Right lobe of liver (tissue), 6 donors: ENCODE measurements around the gene CAMTA1. TPM values are rescaled to one million over a fixed set of nuclear protein-coding genes. Genes with fewer than 3 reads are reported as not detected.

Experiments used
- ATAC-seq, 4 donors: fragments of 200-7000 bp; cut with Tn5 transposase; one replicate each; pipeline ENCODE4 v1.9.1; 2020; ENCODE audit warnings: mild to moderate bottlenecking in 4 of 4, moderate library complexity in 4 of 4
- DNase-seq, 3 donors: peaks; one replicate each; pipeline ENCODE4 v3.0.0-alpha.2; 2020
- H3K27ac ChIP-seq, 3 donors: fragments of 200-600 bp; one replicate each; pipeline ENCODE4 v1.8.0; 2022
- H3K27me3 ChIP-seq, 2 donors: fragments of 200-600 bp; one replicate each; pipeline ENCODE4 v1.8.0; 2022
- H3K36me3 ChIP-seq, 4 donors: fragments of 200-600 bp; sonication (generic) in 1 of 4; one replicate each; pipeline versions ENCODE4 v1.5.1 to v1.8.0; 2017 to 2022; ENCODE audit warnings: control low read depth in 1 of 4
- H3K4me1 ChIP-seq, 4 donors: fragments of 200-600 bp; sonication (generic) in 1 of 4; one replicate each; pipeline versions ENCODE4 v1.5.1 to v1.8.0; 2017 to 2022; ENCODE audit warnings: control low read depth in 1 of 4
- H3K4me3 ChIP-seq, 3 donors: fragments of 200-600 bp; one replicate each; pipeline ENCODE4 v1.8.0; 2022
- H3K9me3 ChIP-seq, 4 donors: fragments of 200-600 bp; sonication (generic) in 1 of 4; one replicate each; pipeline versions ENCODE4 v1.5.1 to v1.8.0; 2017 to 2022; ENCODE audit warnings: control low read depth in 1 of 4
- POLR2A ChIP-seq: fragments of 450-650 bp; IDR thresholded peaks from one replicate; pipeline ENCODE4 v1.6.1; 2017; ENCODE audit warnings: antibody characterized with exemption, mild to moderate bottlenecking
- WGBS: methylation state at CpG from one replicate; pipeline ENCODE4 v1.1.6; 2018; ENCODE audit warnings: low coverage, low lambda C conversion rate; ENCODE audit not compliant: insufficient coverage; ENCODE audit errors: missing lambda C conversion rate; 5-methylcytosine and 5-hydroxymethylcytosine counted together
- intact Hi-C, 2 donors: fragments of 100-400 bp; cut with DNase I; formaldehyde crosslinking; loops; one replicate each; pipeline versions ENCODE4 v1.11.2 to v1.14.1; 2022
- total RNA-seq, 6 experiments: library from RNA; depleted of rRNA in 2 of 6; stranded (reverse); fragments of >200 nt in 2 of 6; fragmentation: NEBNext Ultra II Directional in 3 of 6; extraction: Animal tissue kit (Norgen Biotek cat#: 25700) in 3 of 6; gene quantifications; one replicate each; pipeline versions ENCODE4 v1.1.0 to v1.2.4, GENCODE V29; 2016 to 2023
- TF ChIP-seq, protein P1 (sequence below), 4 donors: fragments of 200-600 bp in 3 of 4; fragments of 450-650 bp in 1 of 4; IDR thresholded peaks; one replicate each; pipeline versions ENCODE4 v1.5.1 to v1.8.0; 2016 to 2022; ENCODE audit warnings: antibody characterized with exemption in 4 of 4, mild to moderate bottlenecking in 2 of 4
- donor health status: DM: no; HTN: yes; CAD: no.
- donor health status: DM: no; HTN: no; CAD: no.
- donor health status: DM: no; HTN: no; CAD: no.
- donor health status: DM: no; HTN: yes; CAD: no.
- donor health status: DM: no; HTN: yes; CAD: no.

Gene CAMTA1
- total RNA-seq, 6 experiments from 2014 or later: 32.3 to 49.4 (median 37.2) TPM

GRCh38 chr1:6911021-6911941, 126.0 kb downstream of the CAMTA1 start:
- Histone ChIP-seq H3K4me3 (no peak overlapping the region), H3K9me3 (no peaks in the 10 kb centered on the region), H3K27me3 (no peaks in the 10 kb centered on the region), H3K36me3 (no peaks in the 10 kb centered on the region), H3K27ac (no peak overlapping the region), H3K4me1 (peaks cover 0 to 14% (median 0%) of the 10 kb centered on the region in 4 donors)
- ATAC-seq (no peak), DNase-seq (no peak)
- TF ChIP-seq, protein P1, sequence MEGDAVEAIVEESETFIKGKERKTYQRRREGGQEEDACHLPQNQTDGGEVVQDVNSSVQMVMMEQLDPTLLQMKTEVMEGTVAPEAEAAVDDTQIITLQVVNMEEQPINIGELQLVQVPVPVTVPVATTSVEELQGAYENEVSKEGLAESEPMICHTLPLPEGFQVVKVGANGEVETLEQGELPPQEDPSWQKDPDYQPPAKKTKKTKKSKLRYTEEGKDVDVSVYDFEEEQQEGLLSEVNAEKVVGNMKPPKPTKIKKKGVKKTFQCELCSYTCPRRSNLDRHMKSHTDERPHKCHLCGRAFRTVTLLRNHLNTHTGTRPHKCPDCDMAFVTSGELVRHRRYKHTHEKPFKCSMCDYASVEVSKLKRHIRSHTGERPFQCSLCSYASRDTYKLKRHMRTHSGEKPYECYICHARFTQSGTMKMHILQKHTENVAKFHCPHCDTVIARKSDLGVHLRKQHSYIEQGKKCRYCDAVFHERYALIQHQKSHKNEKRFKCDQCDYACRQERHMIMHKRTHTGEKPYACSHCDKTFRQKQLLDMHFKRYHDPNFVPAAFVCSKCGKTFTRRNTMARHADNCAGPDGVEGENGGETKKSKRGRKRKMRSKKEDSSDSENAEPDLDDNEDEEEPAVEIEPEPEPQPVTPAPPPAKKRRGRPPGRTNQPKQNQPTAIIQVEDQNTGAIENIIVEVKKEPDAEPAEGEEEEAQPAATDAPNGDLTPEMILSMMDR (IDR thresholded peaks at IDR 0.05): no peak
- TF ChIP-seq POLR2A: no peak
- WGBS: 80% methylated on average over 11 of the region's 14 CpGs
- intact Hi-C loops: no loop called here

- intact Hi-C loops: no loop called here
- Histone ChIP-seq H3K4me3 (no peak overlapping the region), H3K36me3 (no peaks in the 10 kb centered on the region), H3K4me1 (peaks cover 0 to 14% (median 0%) of the 10 kb centered on the region in 4 donors), H3K27ac (no peak overlapping the region), H3K9me3 (no peaks in the 10 kb centered on the region), H3K27me3 (no peaks in the 10 kb centered on the region)
- ATAC-seq (no peak), DNase-seq (no peak)
- TF ChIP-seq POLR2A: no peak
- TF ChIP-seq, protein P1 (IDR thresholded peaks at IDR 0.05): no peak
- WGBS: no CpG with 5 or more reads among the region's 2 CpGs
Observed at GRCh38 chr1:6911974-6912373, 126.7 kb downstream of the CAMTA1 start.

DNA sequence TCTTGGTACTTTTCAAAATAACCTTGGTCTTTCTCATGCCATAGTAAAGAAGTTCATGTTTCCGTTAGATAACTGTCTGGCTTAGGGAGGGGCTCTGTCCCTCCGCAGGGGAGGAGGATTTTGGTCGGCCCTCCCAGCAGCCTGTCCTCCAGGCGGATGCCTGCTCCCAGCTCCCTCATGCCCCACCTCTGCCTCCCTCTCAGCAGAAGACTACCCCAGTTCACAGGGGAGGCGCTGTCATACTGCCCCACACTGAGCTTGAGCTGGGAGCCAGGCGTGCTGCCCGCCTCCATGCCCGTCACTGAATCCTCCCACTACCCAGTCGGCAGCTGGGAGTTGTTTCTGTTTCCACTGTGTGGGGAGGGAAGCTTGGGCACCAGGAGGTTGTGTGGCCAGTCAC, 127.3 kb downstream of the CAMTA1 start:
- no peaks in the 10 kb centered on the region for H3K27me3 ChIP-seq
- no peak overlapping the region for H3K27ac ChIP-seq
- H3K9me3 ChIP-seq: no peaks in the 10 kb centered on the region
- no peak for TF ChIP-seq POLR2A
- TF ChIP-seq, protein P1 (IDR thresholded peaks at IDR 0.05): no peak
- intact Hi-C loops: no loop called here
- H3K4me1 ChIP-seq: peaks cover 0 to 14% (median 0%) of the 10 kb centered on the region in 4 donors
- H3K36me3 ChIP-seq: no peaks in the 10 kb centered on the region
- DNase-seq (no peak), ATAC-seq (peak in 1 of 4 donors; percentile 16)
- H3K4me3 ChIP-seq: no peak overlapping the region
- 63% methylated on average over 3 of the region's 9 CpGs for WGBS

DNA sequence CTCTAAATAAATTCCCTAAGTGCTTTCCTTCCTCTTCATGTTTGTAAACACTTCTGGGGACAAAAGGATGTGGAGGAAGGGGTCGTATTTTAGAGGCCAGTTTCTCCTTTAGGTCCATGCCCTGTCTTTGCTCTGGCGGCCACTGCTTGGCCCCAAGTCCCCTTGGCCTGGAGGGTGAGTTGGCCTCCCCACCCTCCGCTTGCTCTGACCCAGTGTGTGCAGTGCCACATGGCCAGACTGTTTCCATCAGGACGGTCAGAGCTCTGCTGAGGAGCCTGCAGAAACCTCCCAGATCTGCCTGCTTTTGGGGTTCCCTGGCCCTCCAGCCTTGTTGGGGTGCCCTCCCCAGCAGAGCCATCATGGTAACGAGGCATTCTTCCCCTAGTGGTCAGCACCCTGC, 127.8 kb downstream of the CAMTA1 start:
- Histone ChIP-seq H3K36me3 (no peaks in the 10 kb centered on the region), H3K27me3 (no peaks in the 10 kb centered on the region), H3K4me3 (no peak overlapping the region), H3K27ac (no peak overlapping the region), H3K4me1 (peaks cover 0 to 14% (median 0%) of the 10 kb centered on the region in 4 donors), H3K9me3 (no peaks in the 10 kb centered on the region)
- TF ChIP-seq, protein P1 (IDR thresholded peaks at IDR 0.05): no peak
- no peak for TF ChIP-seq POLR2A
- DNase-seq (no peak), ATAC-seq (no peak)
- intact Hi-C loops: no loop called here
- 45% methylated on average over 2 of the region's 5 CpGs for WGBS
